Measurements from ENCODE around the gene PHF2.

PHF2 gene

DNA sequence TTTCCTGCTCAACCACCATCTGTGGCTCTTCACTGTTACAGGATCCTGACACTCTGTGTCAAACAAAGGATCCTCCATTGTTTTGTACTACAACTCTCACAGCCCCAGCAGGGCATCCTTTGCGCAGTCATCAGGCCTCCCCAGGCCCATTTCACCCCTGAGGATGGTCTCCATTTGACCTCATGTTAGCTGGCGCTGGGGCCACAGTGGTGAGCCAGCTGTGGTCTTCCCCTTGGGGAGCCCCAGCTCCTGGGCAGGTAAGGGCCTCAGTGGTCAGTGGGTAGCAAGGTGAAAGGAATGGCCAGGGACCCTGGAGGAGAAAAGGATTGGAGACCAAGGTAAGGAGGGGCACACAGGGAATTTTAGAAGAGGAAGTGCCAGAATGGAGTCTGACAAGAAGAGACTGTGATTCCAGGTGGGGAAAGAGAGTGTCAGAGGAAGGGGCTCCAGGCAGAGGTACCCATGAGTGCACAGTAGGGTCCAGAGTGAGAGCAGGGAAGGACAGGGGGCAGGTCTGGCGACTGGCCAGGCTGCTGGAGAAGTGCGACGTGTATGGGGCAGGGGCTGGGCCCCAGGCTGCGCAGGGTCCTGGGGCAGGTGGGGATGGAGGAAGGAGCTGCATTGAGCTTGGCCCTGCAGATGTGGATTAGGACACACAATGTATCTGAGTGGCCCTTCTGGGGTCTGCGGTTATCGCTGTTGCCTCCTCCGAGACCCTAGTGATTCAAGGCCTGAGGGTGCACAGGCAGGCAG is 109.9 kb downstream of the PHF2 start:
- Histone ChIP-seq H3K4me3 (ENCODE audit: low read depth, low read length) (no peak overlapping the region), H3K4me1 (no peaks in the 10 kb centered on the region), H3K36me3 (no peaks in the 10 kb centered on the region), H3K9me3 (no peaks in the 10 kb centered on the region), H3K27me3 (no peaks in the 10 kb centered on the region)
- TF ChIP-seq, protein P1, sequence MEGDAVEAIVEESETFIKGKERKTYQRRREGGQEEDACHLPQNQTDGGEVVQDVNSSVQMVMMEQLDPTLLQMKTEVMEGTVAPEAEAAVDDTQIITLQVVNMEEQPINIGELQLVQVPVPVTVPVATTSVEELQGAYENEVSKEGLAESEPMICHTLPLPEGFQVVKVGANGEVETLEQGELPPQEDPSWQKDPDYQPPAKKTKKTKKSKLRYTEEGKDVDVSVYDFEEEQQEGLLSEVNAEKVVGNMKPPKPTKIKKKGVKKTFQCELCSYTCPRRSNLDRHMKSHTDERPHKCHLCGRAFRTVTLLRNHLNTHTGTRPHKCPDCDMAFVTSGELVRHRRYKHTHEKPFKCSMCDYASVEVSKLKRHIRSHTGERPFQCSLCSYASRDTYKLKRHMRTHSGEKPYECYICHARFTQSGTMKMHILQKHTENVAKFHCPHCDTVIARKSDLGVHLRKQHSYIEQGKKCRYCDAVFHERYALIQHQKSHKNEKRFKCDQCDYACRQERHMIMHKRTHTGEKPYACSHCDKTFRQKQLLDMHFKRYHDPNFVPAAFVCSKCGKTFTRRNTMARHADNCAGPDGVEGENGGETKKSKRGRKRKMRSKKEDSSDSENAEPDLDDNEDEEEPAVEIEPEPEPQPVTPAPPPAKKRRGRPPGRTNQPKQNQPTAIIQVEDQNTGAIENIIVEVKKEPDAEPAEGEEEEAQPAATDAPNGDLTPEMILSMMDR (IDR thresholded peaks at IDR 0.05; ENCODE audit: low read depth, low read length), result no peak
- DNase-seq, result no peak

DNA sequence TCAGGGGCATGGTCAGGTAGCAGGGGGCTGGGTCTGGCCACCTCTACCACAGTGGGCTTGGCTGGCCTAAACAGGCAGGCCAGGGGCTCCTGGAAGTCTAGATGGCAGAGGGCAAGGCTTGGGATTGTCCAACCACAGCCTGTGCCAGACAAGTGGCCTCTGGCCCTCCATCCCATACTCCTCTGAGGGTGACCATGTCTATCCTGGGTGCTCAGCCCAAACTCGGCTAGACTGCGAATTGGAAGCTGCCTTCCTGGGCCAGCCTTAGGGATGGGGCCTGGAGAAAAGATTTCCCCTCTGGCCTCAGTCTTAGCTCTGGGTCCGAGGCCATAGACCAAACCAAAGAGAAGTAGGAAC is 110.5 kb downstream of the PHF2 start:
- Histone ChIP-seq H3K9me3 (no peaks in the 10 kb centered on the region), H3K27me3 (no peaks in the 10 kb centered on the region), H3K4me1 (no peaks in the 10 kb centered on the region), H3K36me3 (no peaks in the 10 kb centered on the region), H3K4me3 (ENCODE audit: low read depth, low read length) (no peak overlapping the region)
- TF ChIP-seq, protein P1 (IDR thresholded peaks at IDR 0.05; ENCODE audit: low read depth, low read length), result no peak
- DNase-seq, result no peak

DNA sequence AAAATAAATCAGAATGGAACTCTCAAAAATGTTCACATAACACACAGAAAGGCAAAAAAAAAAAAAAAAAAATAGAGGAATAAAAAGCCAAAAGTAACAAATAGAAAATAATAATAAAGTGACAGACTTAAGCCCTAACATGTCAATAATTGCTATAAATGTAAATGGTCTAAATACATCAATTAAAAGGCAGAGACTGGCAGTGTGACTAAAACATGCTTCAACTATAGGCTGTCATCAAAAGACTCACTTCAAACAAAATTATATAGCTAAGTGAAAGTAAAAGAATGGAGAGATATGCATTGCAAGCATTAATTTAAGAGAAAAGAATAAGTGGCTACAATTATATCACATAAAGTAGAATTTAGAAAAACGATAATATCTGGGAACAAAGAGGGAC is 114.2 kb downstream of the PHF2 start:
- Histone ChIP-seq H3K36me3 (no peaks in the 10 kb centered on the region), H3K4me1 (no peaks in the 10 kb centered on the region), H3K4me3 (ENCODE audit: low read depth, low read length) (no peak overlapping the region), H3K9me3 (no peaks in the 10 kb centered on the region), H3K27me3 (no peaks in the 10 kb centered on the region)
- TF ChIP-seq, protein P1 (IDR thresholded peaks at IDR 0.05; ENCODE audit: low read depth, low read length), result no peak
- DNase-seq, result no peak

DNA sequence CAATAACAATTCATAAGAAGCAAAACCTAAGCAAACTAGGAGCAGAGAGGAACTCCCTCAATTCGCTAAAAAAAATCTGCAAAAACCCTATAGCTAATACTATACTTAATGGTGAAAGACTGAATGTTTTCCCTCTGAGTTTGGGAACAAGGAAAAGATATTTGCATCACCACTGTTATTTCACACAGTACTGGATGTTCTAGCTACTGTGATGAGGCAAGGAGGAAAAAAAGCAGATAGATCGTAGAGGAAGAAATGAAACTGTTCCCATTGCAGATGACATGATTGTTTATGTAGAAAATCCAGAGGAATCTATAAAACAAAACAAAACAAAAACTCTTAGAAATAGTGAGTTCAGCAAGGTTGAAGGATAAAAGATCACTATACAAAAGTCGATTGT is 116.7 kb downstream of the PHF2 start:
- no peak overlapping the region for H3K4me3 ChIP-seq (ENCODE audit: low read depth, low read length)
- no peak for DNase-seq
- H3K9me3 ChIP-seq, result no peaks in the 10 kb centered on the region
- TF ChIP-seq, protein P1 (IDR thresholded peaks at IDR 0.05; ENCODE audit: low read depth, low read length), result no peak
- H3K36me3 ChIP-seq, result no peaks in the 10 kb centered on the region
- H3K27me3 ChIP-seq, result no peaks in the 10 kb centered on the region; the same call in 1 of the 2 replicates
- H3K4me1 ChIP-seq, result no peaks in the 10 kb centered on the region

DNA sequence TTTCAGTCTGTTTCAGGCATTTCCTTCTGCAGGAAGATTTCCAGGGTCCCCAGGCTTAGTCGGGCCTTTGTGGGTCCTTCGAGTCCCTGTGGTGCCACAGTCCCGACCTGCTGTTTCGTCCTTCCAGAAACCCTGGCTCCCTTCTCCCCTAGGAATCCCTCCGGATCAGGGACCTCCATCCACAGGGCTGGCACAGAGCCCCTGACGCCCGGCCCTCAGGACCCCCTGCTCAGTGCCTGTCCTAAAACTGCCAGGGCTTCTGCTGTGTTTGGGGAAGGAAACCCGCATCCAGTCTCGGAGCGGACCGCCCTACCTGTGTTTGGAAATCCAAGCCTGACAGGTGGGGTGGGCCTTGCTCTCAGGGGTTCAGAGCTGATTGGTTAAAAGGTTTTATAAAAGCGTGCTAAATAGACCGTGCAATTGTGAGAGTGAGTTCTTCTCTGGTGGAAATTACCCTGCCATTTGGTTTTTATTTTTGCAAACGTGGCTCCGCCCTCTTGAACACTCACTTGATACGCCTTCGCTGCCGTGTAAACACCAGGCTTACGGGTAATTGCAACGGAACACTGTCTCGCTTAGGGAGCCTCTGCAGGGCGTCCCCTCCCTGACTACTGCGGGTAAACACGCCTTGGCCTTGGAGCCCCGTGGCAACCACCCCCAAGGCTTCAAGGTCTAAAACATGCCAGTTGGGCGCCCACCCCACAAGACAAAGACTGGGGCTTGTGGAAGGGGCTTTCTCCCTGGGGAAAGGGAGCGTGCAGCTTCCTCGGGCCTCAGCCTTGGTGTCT is 121.2 kb downstream of the PHF2 start:
- DNase-seq, result no peak
- no peaks in the 10 kb centered on the region for H3K4me1 ChIP-seq
- TF ChIP-seq, protein P1 (IDR thresholded peaks at IDR 0.05; ENCODE audit: low read depth, low read length), result no peak
- peaks cover 3% of the 10 kb centered on the region; the same call in 1 of the 2 replicates for H3K27me3 ChIP-seq
- no peak overlapping the region for H3K4me3 ChIP-seq (ENCODE audit: low read depth, low read length)
- no peaks in the 10 kb centered on the region for H3K9me3 ChIP-seq
- H3K36me3 ChIP-seq, result no peaks in the 10 kb centered on the region
